OCI-LY3 (cell line): Measurements from ENCODE around the gene ONECUT1.

Experiments used
- H2AFZ ChIP-seq: fragments of 200-600, 300-600 bp; shearing (Covaris generic); 2 replicates; pipeline ENCODE4 v1.6.0; 2014; ENCODE audit warnings: antibody characterized with exemption, low read depth, low read length
- H3K27ac ChIP-seq: fragments of 200-600, 300-600 bp; sonication (generic); 2 replicates; pipeline ENCODE4 v1.5.1; 2014; ENCODE audit warnings: mild to moderate bottlenecking, low read length, moderate library complexity, mixed read lengths
- H3K27me3 ChIP-seq: fragments of 200-600, 300-600 bp; sonication (generic); 2 replicates; pipeline ENCODE4 v1.6.1; 2014; ENCODE audit warnings: low read depth, low read length, mixed read lengths
- H3K36me3 ChIP-seq: fragments of 200-600, 300-600 bp; sonication (generic); replicated peaks from 2 replicates; pipeline ENCODE3; 2014; ENCODE audit warnings: low read depth, low read length, mixed read lengths
- H3K4me1 ChIP-seq: fragments of 300-600, 200-600 bp; sonication (generic); 2 replicates; pipeline ENCODE4 v1.6.1; 2014; ENCODE audit warnings: low read length, mixed read lengths
- H3K4me2 ChIP-seq: fragments of 200-600, 300-600 bp; sonication (generic); 2 replicates; pipeline ENCODE4 v1.6.1; 2014; ENCODE audit warnings: low read length, mixed read lengths
- H3K4me3 ChIP-seq: fragments of 300-600, 200-600 bp; sonication (generic); 2 replicates; pipeline ENCODE4 v1.5.1; 2014; ENCODE audit warnings: antibody characterized with exemption, mild to moderate bottlenecking, low read length, moderate library complexity
- H3K79me2 ChIP-seq: fragments of 300-600, 200-600 bp; shearing (Covaris generic); 2 replicates; pipeline ENCODE4 v1.6.1; 2014; ENCODE audit warnings: mild to moderate bottlenecking, low read length, mixed read lengths
- H3K9ac ChIP-seq: fragments of 300-600, 200-600 bp; shearing (Covaris generic); 2 replicates; pipeline ENCODE4 v1.6.0; 2014; ENCODE audit warnings: mild to moderate bottlenecking, low read length, moderate library complexity
- H3K9me3 ChIP-seq: fragments of 200-600, 300-600 bp; shearing (Covaris generic); 2 replicates; pipeline ENCODE4 v1.6.1; 2014; ENCODE audit warnings: low read length, mixed read lengths; ENCODE audit not compliant: insufficient read depth
- H4K20me1 ChIP-seq: fragments of 200-600, 300-600 bp; sonication (generic); 2 replicates; pipeline ENCODE4 v1.6.1; 2016; ENCODE audit warnings: low read length, mixed read lengths; ENCODE audit not compliant: insufficient read depth
- EZH2phosphoT487 ChIP-seq: fragments of 200-600 bp; shearing (Covaris generic); IDR thresholded peaks from 2 replicates; pipeline ENCODE4 v1.6.1; 2018; ENCODE audit warnings: antibody characterized with exemption, mixed run types, low read depth
- TF ChIP-seq, protein P1 (sequence below): fragments of 200-600, 300-600 bp; sonication (generic); IDR thresholded peaks from 2 replicates; pipeline ENCODE4 v1.5.1; 2014; ENCODE audit warnings: antibody characterized with exemption, low read length, low read depth

ONECUT1 gene

DNA sequence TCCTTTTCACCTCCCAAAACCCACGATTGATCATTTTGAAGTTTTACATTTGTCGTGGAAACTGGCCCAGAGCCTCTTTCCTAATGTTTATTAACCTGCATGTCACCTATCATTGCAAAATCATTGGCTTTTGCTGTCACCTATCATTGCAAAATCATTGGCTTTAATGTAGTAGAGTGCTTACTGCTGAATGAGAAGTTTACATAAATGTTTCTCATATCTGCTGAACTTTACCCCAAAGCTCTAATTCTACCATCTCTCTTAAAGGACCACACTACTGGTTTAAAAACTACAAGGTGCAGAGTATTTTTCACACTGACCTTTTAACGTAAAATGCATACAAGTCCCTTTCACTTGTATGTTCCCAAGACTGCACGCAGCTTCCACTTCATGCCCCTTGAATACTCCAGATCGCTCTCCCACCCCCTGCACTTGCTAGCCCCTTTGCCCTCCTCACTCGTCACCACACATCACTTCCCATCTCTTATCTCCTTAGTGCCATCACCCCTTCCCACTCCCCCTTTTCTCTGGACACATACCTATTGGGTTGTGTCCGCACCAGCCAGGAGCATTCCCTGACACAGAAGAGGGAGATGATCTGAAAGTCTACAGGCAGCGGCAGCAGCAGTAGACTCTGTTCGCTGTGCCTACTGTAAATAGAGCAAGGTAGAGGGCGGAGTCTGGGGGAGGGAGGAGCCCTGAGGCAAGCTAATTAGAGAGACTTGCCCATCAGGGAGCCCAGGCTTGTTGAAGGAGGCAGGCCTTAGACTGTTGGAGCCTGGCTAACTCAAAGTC lies 80.8 kb downstream of the ONECUT1 start:
- TF ChIP-seq EZH2phosphoT487 = no peak
- TF ChIP-seq, protein P1, sequence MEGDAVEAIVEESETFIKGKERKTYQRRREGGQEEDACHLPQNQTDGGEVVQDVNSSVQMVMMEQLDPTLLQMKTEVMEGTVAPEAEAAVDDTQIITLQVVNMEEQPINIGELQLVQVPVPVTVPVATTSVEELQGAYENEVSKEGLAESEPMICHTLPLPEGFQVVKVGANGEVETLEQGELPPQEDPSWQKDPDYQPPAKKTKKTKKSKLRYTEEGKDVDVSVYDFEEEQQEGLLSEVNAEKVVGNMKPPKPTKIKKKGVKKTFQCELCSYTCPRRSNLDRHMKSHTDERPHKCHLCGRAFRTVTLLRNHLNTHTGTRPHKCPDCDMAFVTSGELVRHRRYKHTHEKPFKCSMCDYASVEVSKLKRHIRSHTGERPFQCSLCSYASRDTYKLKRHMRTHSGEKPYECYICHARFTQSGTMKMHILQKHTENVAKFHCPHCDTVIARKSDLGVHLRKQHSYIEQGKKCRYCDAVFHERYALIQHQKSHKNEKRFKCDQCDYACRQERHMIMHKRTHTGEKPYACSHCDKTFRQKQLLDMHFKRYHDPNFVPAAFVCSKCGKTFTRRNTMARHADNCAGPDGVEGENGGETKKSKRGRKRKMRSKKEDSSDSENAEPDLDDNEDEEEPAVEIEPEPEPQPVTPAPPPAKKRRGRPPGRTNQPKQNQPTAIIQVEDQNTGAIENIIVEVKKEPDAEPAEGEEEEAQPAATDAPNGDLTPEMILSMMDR = no peak
- H3K9me3 ChIP-seq = no peaks in the 10 kb centered on the region
- peak overlapping the region; percentile 97 for H2AFZ ChIP-seq
- no peaks in the 10 kb centered on the region for H3K79me2 ChIP-seq
- H3K36me3 ChIP-seq = no peaks in the 10 kb centered on the region
- peak overlapping the region; percentile 77 for H3K4me2 ChIP-seq
- no peaks in the 10 kb centered on the region for H4K20me1 ChIP-seq
- H3K4me3 ChIP-seq = peak overlapping the region; percentile 70
- peak overlapping the region; percentile 40; the same call in 1 of the 2 replicates for H3K9ac ChIP-seq
- H3K4me1 ChIP-seq = peaks cover 24% of the 10 kb centered on the region
- H3K27me3 ChIP-seq = no peaks in the 10 kb centered on the region
- peak overlapping the region; percentile 35 for H3K27ac ChIP-seq
